ENCODE measurements around the gene XYLT1.

DNA sequence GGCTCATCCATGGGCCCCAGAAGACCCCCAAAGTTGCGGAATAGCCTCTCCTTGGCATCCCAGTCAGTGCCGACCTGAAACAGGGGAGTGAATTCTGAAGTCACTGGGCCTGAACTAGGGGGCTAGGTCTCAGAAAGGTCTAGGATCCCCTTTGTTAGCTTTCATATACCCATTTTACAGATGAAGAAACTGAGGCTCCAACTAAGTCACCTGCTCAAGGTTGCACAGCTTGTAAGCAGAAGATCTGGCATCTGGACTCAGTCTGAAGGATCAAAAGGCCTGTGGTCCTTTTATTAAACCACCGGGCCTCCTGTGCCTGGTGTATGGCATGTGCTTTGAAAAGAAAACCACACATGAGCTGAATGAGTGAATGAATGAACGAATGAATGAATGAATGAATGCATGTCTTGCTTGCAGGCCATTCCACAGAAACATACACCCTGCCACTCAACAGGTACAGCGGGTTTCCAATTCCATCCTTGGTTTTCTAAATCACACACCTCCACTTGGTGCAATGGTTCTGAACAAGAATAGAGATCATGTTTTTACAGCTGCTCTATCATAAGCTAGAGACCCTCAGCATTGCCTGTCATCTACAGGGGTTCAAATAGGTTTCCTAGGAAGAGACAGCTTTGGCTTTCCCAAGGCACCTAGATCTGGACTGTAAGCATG is 352.7 kb downstream of the XYLT1 start:
- TF ChIP-seq, protein P1, sequence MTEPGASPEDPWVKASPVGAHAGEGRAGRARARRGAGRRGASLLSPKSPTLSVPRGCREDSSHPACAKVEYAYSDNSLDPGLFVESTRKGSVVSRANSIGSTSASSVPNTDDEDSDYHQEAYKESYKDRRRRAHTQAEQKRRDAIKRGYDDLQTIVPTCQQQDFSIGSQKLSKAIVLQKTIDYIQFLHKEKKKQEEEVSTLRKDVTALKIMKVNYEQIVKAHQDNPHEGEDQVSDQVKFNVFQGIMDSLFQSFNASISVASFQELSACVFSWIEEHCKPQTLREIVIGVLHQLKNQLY (CRISPR knock-in tag; IDR thresholded peaks at IDR 0.05), result no peak
- TF ChIP-seq, protein P2, sequence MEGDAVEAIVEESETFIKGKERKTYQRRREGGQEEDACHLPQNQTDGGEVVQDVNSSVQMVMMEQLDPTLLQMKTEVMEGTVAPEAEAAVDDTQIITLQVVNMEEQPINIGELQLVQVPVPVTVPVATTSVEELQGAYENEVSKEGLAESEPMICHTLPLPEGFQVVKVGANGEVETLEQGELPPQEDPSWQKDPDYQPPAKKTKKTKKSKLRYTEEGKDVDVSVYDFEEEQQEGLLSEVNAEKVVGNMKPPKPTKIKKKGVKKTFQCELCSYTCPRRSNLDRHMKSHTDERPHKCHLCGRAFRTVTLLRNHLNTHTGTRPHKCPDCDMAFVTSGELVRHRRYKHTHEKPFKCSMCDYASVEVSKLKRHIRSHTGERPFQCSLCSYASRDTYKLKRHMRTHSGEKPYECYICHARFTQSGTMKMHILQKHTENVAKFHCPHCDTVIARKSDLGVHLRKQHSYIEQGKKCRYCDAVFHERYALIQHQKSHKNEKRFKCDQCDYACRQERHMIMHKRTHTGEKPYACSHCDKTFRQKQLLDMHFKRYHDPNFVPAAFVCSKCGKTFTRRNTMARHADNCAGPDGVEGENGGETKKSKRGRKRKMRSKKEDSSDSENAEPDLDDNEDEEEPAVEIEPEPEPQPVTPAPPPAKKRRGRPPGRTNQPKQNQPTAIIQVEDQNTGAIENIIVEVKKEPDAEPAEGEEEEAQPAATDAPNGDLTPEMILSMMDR (IDR thresholded peaks at IDR 0.05), result no peak
- TF ChIP-seq NFYB (CRISPR knock-in tag; conservative IDR thresholded peaks at IDR 0.05; ENCODE audit: low read depth) (no peak), ZNF317 (CRISPR knock-in tag; IDR thresholded peaks at IDR 0.05; ENCODE audit: borderline replicate concordance, low read depth) (no peak), FOXJ3 (CRISPR knock-in tag; IDR thresholded peaks at IDR 0.05; ENCODE audit: borderline replicate concordance) (no peak), ZNF423 (CRISPR knock-in tag; IDR thresholded peaks at IDR 0.05) (no peak), NR1H2 (CRISPR knock-in tag; IDR thresholded peaks at IDR 0.05) (no peak)
- TF ChIP-seq, protein P3, sequence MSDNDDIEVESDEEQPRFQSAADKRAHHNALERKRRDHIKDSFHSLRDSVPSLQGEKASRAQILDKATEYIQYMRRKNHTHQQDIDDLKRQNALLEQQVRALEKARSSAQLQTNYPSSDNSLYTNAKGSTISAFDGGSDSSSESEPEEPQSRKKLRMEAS (CRISPR knock-in tag; IDR thresholded peaks at IDR 0.05), result no peak
- TF ChIP-seq, protein P4, sequence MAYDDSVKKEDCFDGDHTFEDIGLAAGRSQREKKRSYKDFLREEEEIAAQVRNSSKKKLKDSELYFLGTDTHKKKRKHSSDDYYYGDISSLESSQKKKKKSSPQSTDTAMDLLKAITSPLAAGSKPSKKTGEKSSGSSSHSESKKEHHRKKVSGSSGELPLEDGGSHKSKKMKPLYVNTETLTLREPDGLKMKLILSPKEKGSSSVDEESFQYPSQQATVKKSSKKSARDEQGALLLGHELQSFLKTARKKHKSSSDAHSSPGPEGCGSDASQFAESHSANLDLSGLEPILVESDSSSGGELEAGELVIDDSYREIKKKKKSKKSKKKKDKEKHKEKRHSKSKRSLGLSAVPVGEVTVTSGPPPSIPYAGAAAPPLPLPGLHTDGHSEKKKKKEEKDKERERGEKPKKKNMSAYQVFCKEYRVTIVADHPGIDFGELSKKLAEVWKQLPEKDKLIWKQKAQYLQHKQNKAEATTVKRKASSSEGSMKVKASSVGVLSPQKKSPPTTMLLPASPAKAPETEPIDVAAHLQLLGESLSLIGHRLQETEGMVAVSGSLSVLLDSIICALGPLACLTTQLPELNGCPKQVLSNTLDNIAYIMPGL (CRISPR knock-in tag; IDR thresholded peaks at IDR 0.05), result no peak
- TF ChIP-seq, protein P5, sequence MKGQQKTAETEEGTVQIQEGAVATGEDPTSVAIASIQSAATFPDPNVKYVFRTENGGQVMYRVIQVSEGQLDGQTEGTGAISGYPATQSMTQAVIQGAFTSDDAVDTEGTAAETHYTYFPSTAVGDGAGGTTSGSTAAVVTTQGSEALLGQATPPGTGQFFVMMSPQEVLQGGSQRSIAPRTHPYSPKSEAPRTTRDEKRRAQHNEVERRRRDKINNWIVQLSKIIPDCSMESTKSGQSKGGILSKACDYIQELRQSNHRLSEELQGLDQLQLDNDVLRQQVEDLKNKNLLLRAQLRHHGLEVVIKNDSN (CRISPR knock-in tag; IDR thresholded peaks at IDR 0.05), result no peak
- TF ChIP-seq, protein P6, sequence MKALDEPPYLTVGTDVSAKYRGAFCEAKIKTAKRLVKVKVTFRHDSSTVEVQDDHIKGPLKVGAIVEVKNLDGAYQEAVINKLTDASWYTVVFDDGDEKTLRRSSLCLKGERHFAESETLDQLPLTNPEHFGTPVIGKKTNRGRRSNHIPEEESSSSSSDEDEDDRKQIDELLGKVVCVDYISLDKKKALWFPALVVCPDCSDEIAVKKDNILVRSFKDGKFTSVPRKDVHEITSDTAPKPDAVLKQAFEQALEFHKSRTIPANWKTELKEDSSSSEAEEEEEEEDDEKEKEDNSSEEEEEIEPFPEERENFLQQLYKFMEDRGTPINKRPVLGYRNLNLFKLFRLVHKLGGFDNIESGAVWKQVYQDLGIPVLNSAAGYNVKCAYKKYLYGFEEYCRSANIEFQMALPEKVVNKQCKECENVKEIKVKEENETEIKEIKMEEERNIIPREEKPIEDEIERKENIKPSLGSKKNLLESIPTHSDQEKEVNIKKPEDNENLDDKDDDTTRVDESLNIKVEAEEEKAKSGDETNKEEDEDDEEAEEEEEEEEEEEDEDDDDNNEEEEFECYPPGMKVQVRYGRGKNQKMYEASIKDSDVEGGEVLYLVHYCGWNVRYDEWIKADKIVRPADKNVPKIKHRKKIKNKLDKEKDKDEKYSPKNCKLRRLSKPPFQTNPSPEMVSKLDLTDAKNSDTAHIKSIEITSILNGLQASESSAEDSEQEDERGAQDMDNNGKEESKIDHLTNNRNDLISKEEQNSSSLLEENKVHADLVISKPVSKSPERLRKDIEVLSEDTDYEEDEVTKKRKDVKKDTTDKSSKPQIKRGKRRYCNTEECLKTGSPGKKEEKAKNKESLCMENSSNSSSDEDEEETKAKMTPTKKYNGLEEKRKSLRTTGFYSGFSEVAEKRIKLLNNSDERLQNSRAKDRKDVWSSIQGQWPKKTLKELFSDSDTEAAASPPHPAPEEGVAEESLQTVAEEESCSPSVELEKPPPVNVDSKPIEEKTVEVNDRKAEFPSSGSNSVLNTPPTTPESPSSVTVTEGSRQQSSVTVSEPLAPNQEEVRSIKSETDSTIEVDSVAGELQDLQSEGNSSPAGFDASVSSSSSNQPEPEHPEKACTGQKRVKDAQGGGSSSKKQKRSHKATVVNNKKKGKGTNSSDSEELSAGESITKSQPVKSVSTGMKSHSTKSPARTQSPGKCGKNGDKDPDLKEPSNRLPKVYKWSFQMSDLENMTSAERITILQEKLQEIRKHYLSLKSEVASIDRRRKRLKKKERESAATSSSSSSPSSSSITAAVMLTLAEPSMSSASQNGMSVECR (CRISPR knock-in tag; IDR thresholded peaks at IDR 0.05; ENCODE audit: borderline replicate concordance), result no peak
- TF ChIP-seq, protein P7, sequence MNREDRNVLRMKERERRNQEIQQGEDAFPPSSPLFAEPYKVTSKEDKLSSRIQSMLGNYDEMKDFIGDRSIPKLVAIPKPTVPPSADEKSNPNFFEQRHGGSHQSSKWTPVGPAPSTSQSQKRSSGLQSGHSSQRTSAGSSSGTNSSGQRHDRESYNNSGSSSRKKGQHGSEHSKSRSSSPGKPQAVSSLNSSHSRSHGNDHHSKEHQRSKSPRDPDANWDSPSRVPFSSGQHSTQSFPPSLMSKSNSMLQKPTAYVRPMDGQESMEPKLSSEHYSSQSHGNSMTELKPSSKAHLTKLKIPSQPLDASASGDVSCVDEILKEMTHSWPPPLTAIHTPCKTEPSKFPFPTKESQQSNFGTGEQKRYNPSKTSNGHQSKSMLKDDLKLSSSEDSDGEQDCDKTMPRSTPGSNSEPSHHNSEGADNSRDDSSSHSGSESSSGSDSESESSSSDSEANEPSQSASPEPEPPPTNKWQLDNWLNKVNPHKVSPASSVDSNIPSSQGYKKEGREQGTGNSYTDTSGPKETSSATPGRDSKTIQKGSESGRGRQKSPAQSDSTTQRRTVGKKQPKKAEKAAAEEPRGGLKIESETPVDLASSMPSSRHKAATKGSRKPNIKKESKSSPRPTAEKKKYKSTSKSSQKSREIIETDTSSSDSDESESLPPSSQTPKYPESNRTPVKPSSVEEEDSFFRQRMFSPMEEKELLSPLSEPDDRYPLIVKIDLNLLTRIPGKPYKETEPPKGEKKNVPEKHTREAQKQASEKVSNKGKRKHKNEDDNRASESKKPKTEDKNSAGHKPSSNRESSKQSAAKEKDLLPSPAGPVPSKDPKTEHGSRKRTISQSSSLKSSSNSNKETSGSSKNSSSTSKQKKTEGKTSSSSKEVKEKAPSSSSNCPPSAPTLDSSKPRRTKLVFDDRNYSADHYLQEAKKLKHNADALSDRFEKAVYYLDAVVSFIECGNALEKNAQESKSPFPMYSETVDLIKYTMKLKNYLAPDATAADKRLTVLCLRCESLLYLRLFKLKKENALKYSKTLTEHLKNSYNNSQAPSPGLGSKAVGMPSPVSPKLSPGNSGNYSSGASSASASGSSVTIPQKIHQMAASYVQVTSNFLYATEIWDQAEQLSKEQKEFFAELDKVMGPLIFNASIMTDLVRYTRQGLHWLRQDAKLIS (CRISPR knock-in tag; IDR thresholded peaks at IDR 0.05; ENCODE audit: borderline replicate concordance), result no peak
- TF ChIP-seq, protein P8, sequence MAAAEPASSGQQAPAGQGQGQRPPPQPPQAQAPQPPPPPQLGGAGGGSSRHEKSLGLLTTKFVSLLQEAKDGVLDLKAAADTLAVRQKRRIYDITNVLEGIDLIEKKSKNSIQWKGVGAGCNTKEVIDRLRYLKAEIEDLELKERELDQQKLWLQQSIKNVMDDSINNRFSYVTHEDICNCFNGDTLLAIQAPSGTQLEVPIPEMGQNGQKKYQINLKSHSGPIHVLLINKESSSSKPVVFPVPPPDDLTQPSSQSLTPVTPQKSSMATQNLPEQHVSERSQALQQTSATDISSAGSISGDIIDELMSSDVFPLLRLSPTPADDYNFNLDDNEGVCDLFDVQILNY (CRISPR knock-in tag; IDR thresholded peaks at IDR 0.05), result no peak
